HepG2 (cell line): ENCODE measurements around the gene NDUFS1.

Experiments
- CTCF ChIP-seq: sonication (generic); formaldehyde crosslinking; IDR thresholded peaks from 2 replicates; pipeline ENCODE4 v1.5.0; 2020; ENCODE audit warnings: mild to moderate bottlenecking, missing genetic modification reagents, moderate library complexity
- EZH2 ChIP-seq: conservative IDR thresholded peaks from 2 replicates; pipeline ENCODE4 v1.6.1; 2012; ENCODE audit warnings: mild to moderate bottlenecking, low read depth, low read length, moderate library complexity
- HOXA9 ChIP-seq: sonication (generic); formaldehyde crosslinking; IDR thresholded peaks from 2 replicates; pipeline ENCODE4 v1.8.1; 2022; ENCODE audit warnings: missing genetic modification reagents, mild to moderate bottlenecking, moderate library complexity, borderline replicate concordance
- JUN ChIP-seq: sonication (generic); formaldehyde crosslinking; IDR thresholded peaks from 2 replicates; pipeline ENCODE4 v1.4.0; 2020; ENCODE audit warnings: mild to moderate bottlenecking, missing genetic modification reagents
- NAIF1 ChIP-seq: sonication (generic); formaldehyde crosslinking; IDR thresholded peaks from 2 replicates; pipeline ENCODE4 v1.5.0; 2020; ENCODE audit warnings: mild to moderate bottlenecking, missing genetic modification reagents, borderline replicate concordance
- NFRKB ChIP-seq: fragments of 450-650 bp; IDR thresholded peaks from 2 replicates; pipeline ENCODE4 v1.6.1; 2017
- POGK ChIP-seq: sonication (generic); formaldehyde crosslinking; conservative IDR thresholded peaks from 2 replicates; pipeline ENCODE4 v1.8.0; 2022; ENCODE audit warnings: mild to moderate bottlenecking, moderate library complexity, missing genetic modification reagents
- SP2 ChIP-seq: sonication (generic); formaldehyde crosslinking; IDR thresholded peaks from 2 replicates; pipeline ENCODE4 v1.5.1; 2020; ENCODE audit warnings: mild to moderate bottlenecking, missing genetic modification reagents
- ZFP62 ChIP-seq: sonication (generic); formaldehyde crosslinking; IDR thresholded peaks from 2 replicates; pipeline ENCODE4 v1.4.0; 2020; ENCODE audit warnings: missing genetic modification reagents
- ZNF121 ChIP-seq: sonication (generic); formaldehyde crosslinking; IDR thresholded peaks from 2 replicates; pipeline ENCODE4 v1.5.0; 2020; ENCODE audit warnings: mild to moderate bottlenecking, missing genetic modification reagents
- ZNF639 ChIP-seq: conservative IDR thresholded peaks from 2 replicates; pipeline ENCODE4 v1.6.1; 2018; ENCODE audit warnings: missing genetic modification reagents

- TF ChIP-seq HOXA9 (no peak), EZH2 (no peak), ZFP62 (CRISPR knock-in tag) (no peak), ZNF639 (CRISPR knock-in tag) (no peak), POGK (CRISPR knock-in tag) (no peak), NAIF1 (CRISPR knock-in tag) (no peak), JUN (CRISPR knock-in tag) (no peak), NFRKB (no peak), SP2 (CRISPR knock-in tag) (no peak), CTCF (CRISPR knock-in tag) (no peak), ZNF121 (CRISPR knock-in tag) (no peak)
Observed at GRCh38 chr2:206176121-206176520, 16.9 kb upstream of the NDUFS1 start.
